Placental epithelial cell (primary cell): Measurements from ENCODE around the gene ABHD15. TPM values are rescaled to one million over a fixed set of nuclear protein-coding genes. Genes with fewer than 3 reads are reported as not detected.

Source experiments
- total RNA-seq: library from RNA; depleted of rRNA; stranded (reverse); fragments of >200 nt; gene quantifications from 2 replicates; pipeline ENCODE4 v1.2.3, GENCODE V29; 2012

ABHD15 gene
- 14.5 and 19.8 TPM in 2 replicates for total RNA-seq

DNA sequence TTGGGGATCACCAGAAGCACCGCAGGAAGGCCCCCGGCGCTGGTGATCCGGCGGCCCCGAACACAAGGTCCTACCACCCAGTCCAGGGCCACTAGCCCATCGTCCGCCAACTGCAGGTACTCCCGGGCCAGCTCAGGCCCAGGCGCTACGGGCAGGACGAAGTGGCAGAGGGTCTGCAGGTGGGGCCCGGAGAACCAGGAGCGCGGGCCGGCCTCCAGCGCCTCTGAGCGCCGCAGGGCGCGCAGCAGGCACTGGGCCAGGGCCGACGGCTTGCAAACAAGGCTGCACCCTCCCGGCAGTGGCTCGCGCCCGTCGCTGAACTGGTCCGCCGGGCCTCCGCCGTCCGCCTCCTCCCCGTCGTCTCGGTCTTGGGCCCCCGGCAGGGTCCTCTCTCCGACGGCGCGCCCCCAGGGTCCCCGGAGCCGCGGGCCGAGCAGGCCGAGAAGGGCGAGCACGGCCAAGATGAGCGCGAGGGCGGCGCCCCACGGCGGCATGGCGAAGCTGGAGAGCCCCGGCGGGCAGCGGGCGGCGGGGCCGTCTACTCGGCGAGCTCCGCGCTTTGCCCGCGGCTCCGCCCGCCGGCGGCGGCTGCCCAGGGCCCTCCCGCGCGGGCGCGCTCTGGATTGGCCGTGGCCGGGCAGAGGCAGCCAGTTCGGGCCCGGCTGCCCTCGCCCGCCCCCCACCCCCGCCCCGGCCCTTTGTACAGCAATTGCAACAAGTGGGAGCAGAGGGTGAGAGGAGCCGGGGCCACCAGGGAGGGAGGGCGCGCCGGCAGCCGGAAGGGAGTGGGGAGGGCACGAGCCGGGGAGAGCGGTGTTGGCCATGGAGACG, at the start of gene ABHD15:
TSS of gene ABHD15 (minus strand) at position 565 of the 831 bp plus-strand sequence. CDS start at position 494, 71 bp downstream.

GRCh38 chr17:29592850-29593551, 26.2 kb upstream of the ABHD15 start, which contains the start of gene ANKRD13B:
Gene ANKRD13B, plus strand, starts transcription at chr17:29593132. Its CDS starts 490 bp downstream, at chr17:29593622.

DNA sequence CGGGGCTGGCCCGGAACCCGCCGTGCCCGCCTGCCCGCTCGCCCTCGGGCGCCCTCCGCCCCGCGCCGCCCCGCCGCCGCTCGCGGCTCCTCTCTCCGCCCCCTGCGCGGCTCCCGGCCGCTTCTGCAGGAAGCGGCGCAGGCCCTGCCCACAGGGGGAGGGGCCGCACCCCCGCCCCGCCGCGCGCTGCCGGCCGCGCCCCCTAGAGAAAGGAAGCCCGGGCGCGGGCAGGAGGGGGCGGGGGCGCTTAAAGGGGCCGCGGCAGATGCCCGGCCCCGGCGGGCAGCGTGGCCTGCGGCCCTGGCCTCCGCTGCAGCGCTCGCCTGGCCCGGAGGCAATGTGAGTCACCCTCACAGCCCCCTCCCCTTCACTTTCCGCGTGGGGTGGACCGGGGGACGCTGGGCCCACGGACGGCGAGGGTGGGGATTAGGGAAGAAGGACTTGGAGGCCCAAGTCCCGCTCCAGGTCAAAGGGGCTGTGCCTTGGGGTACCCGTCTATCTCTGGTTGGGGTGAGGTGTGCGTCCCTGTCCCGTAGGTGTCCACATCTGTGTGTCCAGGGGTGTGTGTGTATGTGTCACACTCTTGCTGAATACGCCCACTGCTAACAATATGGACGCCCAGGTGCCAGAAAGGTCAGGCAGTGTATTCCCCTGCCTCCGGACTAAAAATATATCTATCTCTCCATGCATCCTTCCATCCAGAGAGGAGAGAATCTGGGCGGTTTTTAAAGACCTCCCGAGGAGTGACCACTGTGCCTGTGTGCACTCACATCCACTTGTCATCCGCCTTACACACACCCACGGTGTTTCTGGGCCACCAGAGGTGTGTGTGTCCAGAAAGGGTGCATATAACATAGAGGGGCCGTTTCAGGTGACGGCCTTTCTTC, 22.9 kb upstream of the ABHD15 start, which contains the start of gene GIT1:
TSS of gene GIT1 (minus strand) at position 125 of the 887 bp plus-strand sequence. CDS start 270 bp downstream, outside the sequence.

GRCh38 chr17:29568331-29569244, 1.8 kb upstream of the ABHD15 start, which contains the start of gene TP53I13:
Gene TP53I13, plus strand, starts transcription at chr17:29568701. Its CDS starts 58 bp downstream, at chr17:29568759.

Other genes with a start within 250 kb of the ABHD15 start
- gene TAOK1, start 176.7 kb downstream of the ABHD15 start, total RNA-seq: 38.5 and 44.5 TPM in 2 replicates
- 90.3 and 128 TPM in 2 replicates for gene TP53I13, start 1.7 kb upstream of the ABHD15 start, total RNA-seq
- 27.7 and 35.7 TPM in 2 replicates for gene GIT1, start 22.6 kb upstream of the ABHD15 start, total RNA-seq
- 5.1 and 13.3 TPM in 2 replicates for gene ANKRD13B, start 26.1 kb upstream of the ABHD15 start, total RNA-seq
- 22.0 and 41.1 TPM in 2 replicates for gene CORO6, start 55.9 kb upstream of the ABHD15 start, total RNA-seq